ENCODE measurements around the gene VAMP4. TPM values are rescaled to one million over a fixed set of nuclear protein-coding genes. Genes with fewer than 3 reads are reported as not detected.

Gene VAMP4
- 3.4 to 5.3 TPM (median 4.5 TPM) in 5 replicates for total RNA-seq (2022; extraction: Qiagen RNA extraction)

GRCh38 chr1:171741872-171742576, at the start of gene VAMP4:
VAMP4 (minus strand) TSS chr1:171742065; CDS start chr1:171738414, 3,651 bp downstream.

GRCh38 chr1:171781176-171781875, 39.5 kb upstream of the VAMP4 start, which contains the start of gene METTL13:
METTL13 (plus strand) TSS chr1:171781660; CDS start chr1:171781968, 308 bp downstream.

GRCh38 chr1:171652234-171652822, 89.5 kb downstream of the VAMP4 start, which contains the start of gene MYOC:
MYOC (minus strand) TSS chr1:171652688; CDS start chr1:171652611, 77 bp downstream.

Other genes with a start within 250 kb of the VAMP4 start
- not detected in 5 replicates for gene MYOCOS, start 119.8 kb downstream of the VAMP4 start, total RNA-seq (2022; extraction: Qiagen RNA extraction)
- not detected in 5 replicates for gene MYOC, start 89.4 kb downstream of the VAMP4 start, total RNA-seq (2022; extraction: Qiagen RNA extraction)
- gene METTL13, start 39.6 kb upstream of the VAMP4 start, total RNA-seq (2022; extraction: Qiagen RNA extraction) = 35.2 to 45.5 TPM (median 41.5 TPM) in 5 replicates
- gene DNM3, start 99.4 kb upstream of the VAMP4 start, total RNA-seq (2022; extraction: Qiagen RNA extraction) = 0.52 to 0.75 TPM (median 0.58 TPM) in 5 replicates

All from A549 treated with dexamethasone at 1 μM for 4 hours (cell line).